Suprapubic skin (tissue), 4 donors: ENCODE measurements around the gene EFHD1. TPM values are rescaled to one million over a fixed set of nuclear protein-coding genes. Genes with fewer than 3 reads are reported as not detected.

Experiments used
- DNase-seq, 2 donors: peaks; one replicate each; pipeline ENCODE4 v3.0.0-alpha.2; 2019; ENCODE audit warnings: low spot score in 2 of 2
- H3K27ac ChIP-seq: fragments of 200-600 bp; sonication (generic); one replicate; pipeline ENCODE4 v1.5.1; 2019
- H3K27me3 ChIP-seq: fragments of 200-600 bp; sonication (generic); one replicate; pipeline ENCODE4 v1.5.1; 2019
- H3K36me3 ChIP-seq: fragments of 200-600 bp; sonication (generic); one replicate; pipeline ENCODE4 v1.5.1; 2019
- H3K4me1 ChIP-seq: fragments of 200-600 bp; sonication (generic); one replicate; pipeline ENCODE4 v1.5.1; 2019
- H3K4me3 ChIP-seq: fragments of 200-600 bp; sonication (generic); one replicate; pipeline ENCODE4 v1.5.1; 2019; ENCODE audit warnings: mild to moderate bottlenecking
- H3K9me3 ChIP-seq: fragments of 200-600 bp; sonication (generic); one replicate; pipeline ENCODE4 v1.5.1; 2019
- EP300 ChIP-seq: sonication (generic); formaldehyde crosslinking; IDR thresholded peaks from one replicate; pipeline ENCODE4 v1.6.1; 2017; ENCODE audit warnings: antibody characterized with exemption
- POLR2A ChIP-seq, 2 donors: fragments of 450-650 bp; IDR thresholded peaks; one replicate each; pipeline ENCODE4 v1.6.1; 2017; ENCODE audit warnings: antibody characterized with exemption in 2 of 2, mild to moderate bottlenecking in 2 of 2, moderate library complexity in 2 of 2
- POLR2AphosphoS5 ChIP-seq, 3 donors: sonication (generic); formaldehyde crosslinking; IDR thresholded peaks; one replicate each; pipeline ENCODE4 v1.6.1; 2017; ENCODE audit warnings: antibody characterized with exemption in 3 of 3
- WGBS: methylation state at CpG from one replicate; pipeline ENCODE4 v1.1.5; 2018; 5-methylcytosine and 5-hydroxymethylcytosine counted together
- total RNA-seq, 4 donors: library from RNA; depleted of rRNA; stranded (reverse); fragments of >200 nt; gene quantifications; one replicate each; pipeline ENCODE4 v1.1.0, GENCODE V29; 2016
- TF ChIP-seq, protein P1 (sequence below), 2 donors: fragments of 200-600 bp in 1 of 2; fragments of 450-650 bp in 1 of 2; sonication (generic) in 1 of 2; IDR thresholded peaks; one replicate each; pipeline ENCODE4 v1.5.1; 2016 to 2019; ENCODE audit warnings: antibody characterized with exemption in 2 of 2, mild to moderate bottlenecking in 1 of 2, moderate library complexity in 1 of 2

The EFHD1 gene
- total RNA-seq, 4 donors from 2014 or later = 4.2 to 18.4 (median 16.6) TPM

GRCh38 chr2:232658217-232658785, 24.9 kb downstream of the EFHD1 start:
- no peak overlapping the region for H3K4me3 ChIP-seq
- no peak for DNase-seq
- no peaks in the 10 kb centered on the region for H3K9me3 ChIP-seq
- no peaks in the 10 kb centered on the region for H3K36me3 ChIP-seq
- TF ChIP-seq, protein P1, sequence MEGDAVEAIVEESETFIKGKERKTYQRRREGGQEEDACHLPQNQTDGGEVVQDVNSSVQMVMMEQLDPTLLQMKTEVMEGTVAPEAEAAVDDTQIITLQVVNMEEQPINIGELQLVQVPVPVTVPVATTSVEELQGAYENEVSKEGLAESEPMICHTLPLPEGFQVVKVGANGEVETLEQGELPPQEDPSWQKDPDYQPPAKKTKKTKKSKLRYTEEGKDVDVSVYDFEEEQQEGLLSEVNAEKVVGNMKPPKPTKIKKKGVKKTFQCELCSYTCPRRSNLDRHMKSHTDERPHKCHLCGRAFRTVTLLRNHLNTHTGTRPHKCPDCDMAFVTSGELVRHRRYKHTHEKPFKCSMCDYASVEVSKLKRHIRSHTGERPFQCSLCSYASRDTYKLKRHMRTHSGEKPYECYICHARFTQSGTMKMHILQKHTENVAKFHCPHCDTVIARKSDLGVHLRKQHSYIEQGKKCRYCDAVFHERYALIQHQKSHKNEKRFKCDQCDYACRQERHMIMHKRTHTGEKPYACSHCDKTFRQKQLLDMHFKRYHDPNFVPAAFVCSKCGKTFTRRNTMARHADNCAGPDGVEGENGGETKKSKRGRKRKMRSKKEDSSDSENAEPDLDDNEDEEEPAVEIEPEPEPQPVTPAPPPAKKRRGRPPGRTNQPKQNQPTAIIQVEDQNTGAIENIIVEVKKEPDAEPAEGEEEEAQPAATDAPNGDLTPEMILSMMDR (IDR thresholded peaks at IDR 0.05) = no peak
- no peak for TF ChIP-seq POLR2A (IDR thresholded peaks at IDR 0.05)
- no peak for TF ChIP-seq EP300
- TF ChIP-seq POLR2AphosphoS5 (IDR thresholded peaks at IDR 0.05) = no peak
- H3K27me3 ChIP-seq = no peaks in the 10 kb centered on the region
- no peaks in the 10 kb centered on the region for H3K4me1 ChIP-seq
- WGBS = 58% methylated on average over 7 of the region's 7 CpGs
- H3K27ac ChIP-seq = no peak overlapping the region

DNA sequence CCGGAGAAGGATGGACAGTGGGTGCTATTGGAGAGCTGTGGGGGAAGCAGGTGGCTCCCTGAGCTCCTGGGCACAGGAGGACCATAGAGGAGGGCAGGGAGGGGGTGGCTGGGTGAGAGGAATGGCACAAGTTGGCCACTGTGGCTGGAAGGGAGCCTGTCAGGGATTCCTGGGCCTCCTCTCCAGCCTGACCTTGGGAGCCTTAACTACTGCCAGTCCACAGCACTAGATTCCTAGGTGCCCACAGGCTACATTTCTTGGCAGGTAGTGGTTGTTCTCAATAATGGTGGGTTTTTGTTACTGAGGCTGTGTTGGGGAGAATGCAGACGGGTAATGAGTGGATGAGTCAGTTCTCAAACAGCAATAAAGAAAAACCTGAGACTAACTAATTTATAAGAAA, 26.0 kb downstream of the EFHD1 start:
- no peaks in the 10 kb centered on the region for H3K27me3 ChIP-seq
- TF ChIP-seq EP300 = no peak
- no peak for TF ChIP-seq POLR2A (IDR thresholded peaks at IDR 0.05)
- TF ChIP-seq, protein P1 (IDR thresholded peaks at IDR 0.05) = no peak
- TF ChIP-seq POLR2AphosphoS5 (IDR thresholded peaks at IDR 0.05) = no peak
- H3K4me1 ChIP-seq = no peaks in the 10 kb centered on the region
- WGBS = 83% methylated on average over 2 of the region's 2 CpGs
- DNase-seq = no peak
- no peak overlapping the region for H3K27ac ChIP-seq
- H3K36me3 ChIP-seq = no peaks in the 10 kb centered on the region
- H3K4me3 ChIP-seq = no peak overlapping the region
- no peaks in the 10 kb centered on the region for H3K9me3 ChIP-seq

- Histone ChIP-seq H3K9me3 (no peaks in the 10 kb centered on the region), H3K27me3 (no peaks in the 10 kb centered on the region), H3K36me3 (no peaks in the 10 kb centered on the region), H3K4me1 (no peaks in the 10 kb centered on the region), H3K27ac (no peak overlapping the region), H3K4me3 (no peak overlapping the region)
- TF ChIP-seq POLR2AphosphoS5 (IDR thresholded peaks at IDR 0.05) (no peak), EP300 (no peak), POLR2A (IDR thresholded peaks at IDR 0.05) (no peak)
- TF ChIP-seq, protein P1 (IDR thresholded peaks at IDR 0.05) = no peak
- no peak for DNase-seq
- WGBS = 93% methylated on average over 16 of the region's 16 CpGs
Measured at GRCh38 chr2:232662486-232663260, 29.3 kb downstream of the EFHD1 start.

GRCh38 chr2:232666051-232666805, 32.8 kb downstream of the EFHD1 start:
- H3K4me1 ChIP-seq = no peaks in the 10 kb centered on the region
- no peak for DNase-seq
- no peaks in the 10 kb centered on the region for H3K36me3 ChIP-seq
- H3K9me3 ChIP-seq = no peaks in the 10 kb centered on the region
- TF ChIP-seq, protein P1 (IDR thresholded peaks at IDR 0.05) = no peak
- no peak for TF ChIP-seq POLR2AphosphoS5 (IDR thresholded peaks at IDR 0.05)
- TF ChIP-seq POLR2A (IDR thresholded peaks at IDR 0.05) = no peak
- no peak for TF ChIP-seq EP300
- H3K27me3 ChIP-seq = no peaks in the 10 kb centered on the region
- no peak overlapping the region for H3K27ac ChIP-seq
- WGBS = 72% methylated on average over 3 of the region's 7 CpGs
- no peak overlapping the region for H3K4me3 ChIP-seq

DNA sequence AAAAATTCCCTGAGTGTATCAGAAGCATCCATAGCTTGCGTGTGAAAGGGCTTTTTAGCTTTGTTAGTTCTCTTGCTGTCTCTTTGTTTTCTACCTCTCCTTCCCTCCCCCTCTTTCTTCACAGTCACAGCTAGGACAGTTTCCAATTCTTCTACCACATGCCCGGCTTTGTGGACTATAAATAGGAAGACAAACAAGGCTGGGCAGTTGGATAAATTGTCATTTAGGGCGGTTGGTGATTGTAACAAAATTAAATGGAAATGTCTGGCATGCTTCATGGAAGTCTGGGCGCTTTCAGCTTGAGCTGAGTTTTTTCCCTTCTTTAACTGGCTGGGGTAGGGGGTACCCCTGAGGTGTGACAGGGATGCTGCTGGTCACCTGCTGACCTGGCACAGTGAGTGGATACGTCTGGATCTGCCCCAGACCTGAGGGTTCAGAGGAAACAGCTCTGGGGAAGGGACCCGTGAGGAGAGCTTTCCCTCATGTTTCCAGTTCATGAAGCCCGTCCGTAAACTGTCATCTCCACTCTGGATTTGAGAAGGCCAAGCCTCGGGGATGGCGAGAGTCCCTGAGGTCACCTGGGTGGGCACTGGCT, 34.7 kb downstream of the EFHD1 start:
- TF ChIP-seq POLR2AphosphoS5 (IDR thresholded peaks at IDR 0.05) = no peak
- TF ChIP-seq, protein P1 (IDR thresholded peaks at IDR 0.05) = no peak
- TF ChIP-seq POLR2A (IDR thresholded peaks at IDR 0.05) = no peak
- TF ChIP-seq EP300 = no peak
- no peak for DNase-seq

More for the DNA sequence above, 34.7 kb downstream of the EFHD1 start:
- Histone ChIP-seq H3K4me1 (no peaks in the 10 kb centered on the region), H3K36me3 (no peaks in the 10 kb centered on the region), H3K9me3 (no peaks in the 10 kb centered on the region), H3K27me3 (no peaks in the 10 kb centered on the region), H3K27ac (no peak overlapping the region), H3K4me3 (no peak overlapping the region)
- WGBS = 80% methylated on average over 10 of the region's 10 CpGs
